Measurements from ENCODE around the gene FXN. TPM values are rescaled to one million over a fixed set of nuclear protein-coding genes. Genes with fewer than 3 reads are reported as not detected.
"Not testable (repeated sequence)": the region's sequence is repeated elsewhere in the genome, so short reads cannot be mapped to it uniquely, and the experiment has no call there.

FXN gene
- total and polyA plus RNA-seq, 4 donors = 5.0 to 18.1 (median 12.8) TPM

- no CpG with 5 or more reads among the region's 2 CpGs for WGBS (ENCODE audit: insufficient coverage)
- H3K4me1 ChIP-seq (ENCODE audit: control insufficient read depth, insufficient read depth, low read length) = no peaks in the 10 kb centered on the region
- H3K27ac ChIP-seq (ENCODE audit: low read depth, low read length) = no peak overlapping the region
- no peaks in the 10 kb centered on the region for H3K36me3 ChIP-seq (ENCODE audit: control insufficient read depth, insufficient read depth, low read length)
- H3K4me3 ChIP-seq (ENCODE audit: low read depth, low read length) = no peak overlapping the region
- no peaks in the 10 kb centered on the region for H3K9me3 ChIP-seq (ENCODE audit: control insufficient read depth, insufficient read depth, low read length)
- H3K27me3 ChIP-seq (ENCODE audit: control insufficient read depth, insufficient read depth, low read length) = no peaks in the 10 kb centered on the region
- no peak for DNase-seq (ENCODE audit: low read depth in 4 of 6, low spot score in 6 of 6)
Measured at GRCh38 chr9:69104830-69105527, 69.4 kb downstream of the FXN start.

GRCh38 chr9:69107771-69108170 lies 72.2 kb downstream of the FXN start:
- H3K27me3 ChIP-seq (ENCODE audit: control insufficient read depth, insufficient read depth, low read length) = no peaks in the 10 kb centered on the region
- H3K9me3 ChIP-seq (ENCODE audit: control insufficient read depth, insufficient read depth, low read length) = no peaks in the 10 kb centered on the region
- H3K4me1 ChIP-seq (ENCODE audit: control insufficient read depth, insufficient read depth, low read length) = no peaks in the 10 kb centered on the region
- no peak overlapping the region for H3K27ac ChIP-seq (ENCODE audit: low read depth, low read length)
- H3K36me3 ChIP-seq (ENCODE audit: control insufficient read depth, insufficient read depth, low read length) = no peaks in the 10 kb centered on the region
- DNase-seq (ENCODE audit: low read depth in 4 of 6, low spot score in 6 of 6) = peak in 1 of 6 donors; percentile 46
- no CpG with 5 or more reads among the region's 3 CpGs for WGBS (ENCODE audit: insufficient coverage)
- H3K4me3 ChIP-seq (ENCODE audit: low read depth, low read length) = no peak overlapping the region

- DNase-seq (ENCODE audit: low read depth in 4 of 6, low spot score in 6 of 6); H3K9me3 ChIP-seq (ENCODE audit: control insufficient read depth, insufficient read depth, low read length); H3K27ac ChIP-seq (ENCODE audit: low read depth, low read length); H3K4me1 ChIP-seq (ENCODE audit: control insufficient read depth, insufficient read depth, low read length); H3K4me3 ChIP-seq (ENCODE audit: low read depth, low read length); H3K27me3 ChIP-seq (ENCODE audit: control insufficient read depth, insufficient read depth, low read length); H3K36me3 ChIP-seq (ENCODE audit: control insufficient read depth, insufficient read depth, low read length): not testable (repeated sequence)
- WGBS (ENCODE audit: insufficient coverage) = 97% methylated on average over 13 of the region's 14 CpGs
Measured at GRCh38 chr9:69108706-69109105, 73.2 kb downstream of the FXN start.

- no peak for DNase-seq (ENCODE audit: low read depth in 4 of 6, low spot score in 6 of 6)
- no peak overlapping the region for H3K27ac ChIP-seq (ENCODE audit: low read depth, low read length)
- WGBS (ENCODE audit: insufficient coverage) = 100% methylated on average over 2 of the region's 4 CpGs
- no peaks in the 10 kb centered on the region for H3K9me3 ChIP-seq (ENCODE audit: control insufficient read depth, insufficient read depth, low read length)
- H3K4me3 ChIP-seq (ENCODE audit: low read depth, low read length) = no peak overlapping the region
- no peaks in the 10 kb centered on the region for H3K4me1 ChIP-seq (ENCODE audit: control insufficient read depth, insufficient read depth, low read length)
- no peaks in the 10 kb centered on the region for H3K36me3 ChIP-seq (ENCODE audit: control insufficient read depth, insufficient read depth, low read length)
- H3K27me3 ChIP-seq (ENCODE audit: control insufficient read depth, insufficient read depth, low read length) = no peaks in the 10 kb centered on the region
Measured at GRCh38 chr9:69109152-69109551, 73.6 kb downstream of the FXN start.

- WGBS (ENCODE audit: insufficient coverage) = over 99% methylated on average over 11 of the region's 17 CpGs
- not testable (repeated sequence) for H3K27me3 ChIP-seq (ENCODE audit: control insufficient read depth, insufficient read depth, low read length); H3K27ac ChIP-seq (ENCODE audit: low read depth, low read length); DNase-seq (ENCODE audit: low read depth in 4 of 6, low spot score in 6 of 6); H3K4me1 ChIP-seq (ENCODE audit: control insufficient read depth, insufficient read depth, low read length); H3K4me3 ChIP-seq (ENCODE audit: low read depth, low read length); H3K9me3 ChIP-seq (ENCODE audit: control insufficient read depth, insufficient read depth, low read length); H3K36me3 ChIP-seq (ENCODE audit: control insufficient read depth, insufficient read depth, low read length)
Measured at GRCh38 chr9:69112646-69113045, 77.1 kb downstream of the FXN start.

GRCh38 chr9:69115621-69116020 lies 80.1 kb downstream of the FXN start:
- Histone ChIP-seq H3K4me1 (ENCODE audit: control insufficient read depth, insufficient read depth, low read length) (peaks cover 4% of the 10 kb centered on the region), H3K36me3 (ENCODE audit: control insufficient read depth, insufficient read depth, low read length) (no peaks in the 10 kb centered on the region), H3K4me3 (ENCODE audit: low read depth, low read length) (no peak overlapping the region), H3K9me3 (ENCODE audit: control insufficient read depth, insufficient read depth, low read length) (no peaks in the 10 kb centered on the region), H3K27ac (ENCODE audit: low read depth, low read length) (no peak overlapping the region), H3K27me3 (ENCODE audit: control insufficient read depth, insufficient read depth, low read length) (peaks cover 7% of the 10 kb centered on the region)
- peak in 1 of 6 donors; percentile 20 for DNase-seq (ENCODE audit: low read depth in 4 of 6, low spot score in 6 of 6)
- no CpG with 5 or more reads among the region's 1 CpG for WGBS (ENCODE audit: insufficient coverage)

GRCh38 chr9:69118656-69119055 lies 83.1 kb downstream of the FXN start:
- H3K9me3 ChIP-seq (ENCODE audit: control insufficient read depth, insufficient read depth, low read length) = no peaks in the 10 kb centered on the region
- no peak for DNase-seq (ENCODE audit: low read depth in 4 of 6, low spot score in 6 of 6)
- H3K36me3 ChIP-seq (ENCODE audit: control insufficient read depth, insufficient read depth, low read length) = no peaks in the 10 kb centered on the region
- WGBS (ENCODE audit: insufficient coverage) = 78% methylated on average over 6 of the region's 11 CpGs
- H3K27me3 ChIP-seq (ENCODE audit: control insufficient read depth, insufficient read depth, low read length) = peaks cover 7% of the 10 kb centered on the region
- H3K4me1 ChIP-seq (ENCODE audit: control insufficient read depth, insufficient read depth, low read length) = peaks cover 20% of the 10 kb centered on the region
- no peak overlapping the region for H3K27ac ChIP-seq (ENCODE audit: low read depth, low read length)
- H3K4me3 ChIP-seq (ENCODE audit: low read depth, low read length) = no peak overlapping the region

GRCh38 chr9:69120380-69121154 lies 85.0 kb downstream of the FXN start:
- Histone ChIP-seq H3K27me3 (ENCODE audit: control insufficient read depth, insufficient read depth, low read length) (peaks cover 7% of the 10 kb centered on the region), H3K9me3 (ENCODE audit: control insufficient read depth, insufficient read depth, low read length) (no peaks in the 10 kb centered on the region), H3K36me3 (ENCODE audit: control insufficient read depth, insufficient read depth, low read length) (no peaks in the 10 kb centered on the region), H3K27ac (ENCODE audit: low read depth, low read length) (peak overlapping the region; percentile 47), H3K4me1 (ENCODE audit: control insufficient read depth, insufficient read depth, low read length) (peaks cover 20% of the 10 kb centered on the region), H3K4me3 (ENCODE audit: low read depth, low read length) (peak overlapping the region; percentile 49)
- DNase-seq (ENCODE audit: low read depth in 4 of 6, low spot score in 6 of 6) = no peak
- 32% methylated on average over 16 of the region's 27 CpGs for WGBS (ENCODE audit: insufficient coverage)

- under 1% methylated on average over 82 of the region's 86 CpGs for WGBS (ENCODE audit: insufficient coverage)
- peak overlapping the region; percentile 59 for H3K27ac ChIP-seq (ENCODE audit: low read depth, low read length)
Measured at GRCh38 chr9:69121155-69122081, 85.9 kb downstream of the FXN start.

More at GRCh38 chr9:69121155-69122081, 85.9 kb downstream of the FXN start:
- no peaks in the 10 kb centered on the region for H3K36me3 ChIP-seq (ENCODE audit: control insufficient read depth, insufficient read depth, low read length)
- peaks cover 7% of the 10 kb centered on the region for H3K27me3 ChIP-seq (ENCODE audit: control insufficient read depth, insufficient read depth, low read length)
- H3K9me3 ChIP-seq (ENCODE audit: control insufficient read depth, insufficient read depth, low read length) = no peaks in the 10 kb centered on the region
- peak in 4 of 6 donors; percentile 25 to 68 (median 50) for DNase-seq (ENCODE audit: low read depth in 4 of 6, low spot score in 6 of 6)
- peak overlapping the region; percentile 49 for H3K4me3 ChIP-seq (ENCODE audit: low read depth, low read length)
- peaks cover 20% of the 10 kb centered on the region for H3K4me1 ChIP-seq (ENCODE audit: control insufficient read depth, insufficient read depth, low read length)
